Esophagus squamous epithelium (tissue), 5 donors: Measurements from ENCODE around the gene TMEM129. TPM values are rescaled to one million over a fixed set of nuclear protein-coding genes. Genes with fewer than 3 reads are reported as not detected.

ENCODE experiments used
- DNase-seq: peaks from one replicate; lab custom pipeline; 2025; lab: John Stamatoyannopoulos, UW
- H3K27ac ChIP-seq, 4 donors: fragments of 200-600 bp; sonication (generic); one replicate each; pipeline ENCODE4 v1.5.1; 2016 to 2019; ENCODE audit warnings: mild to moderate bottlenecking in 1 of 4
- H3K27me3 ChIP-seq, 4 donors: fragments of 200-600 bp; sonication (generic); 1 replicate in 3 of 4; 2 replicates in 1 of 4; pipeline versions ENCODE4 v1.5.1 to v1.6.0; 2017 to 2021; ENCODE audit warnings: antibody characterized with exemption in 1 of 4
- H3K36me3 ChIP-seq, 3 donors: fragments of 200-600 bp; sonication (generic); one replicate each; pipeline ENCODE4 v1.5.1; 2016 to 2019
- H3K4me1 ChIP-seq, 3 donors: fragments of 200-600 bp; sonication (generic); one replicate each; pipeline ENCODE4 v1.5.1; 2017 to 2019
- H3K4me3 ChIP-seq, 4 donors: fragments of 200-600 bp; sonication (generic); 1 replicate in 3 of 4; 2 replicates in 1 of 4; pipeline ENCODE4 v1.5.1; 2016 to 2019; ENCODE audit warnings: mild to moderate bottlenecking in 2 of 4, moderate library complexity in 1 of 4
- H3K9me3 ChIP-seq, 3 donors: fragments of 200-600 bp; sonication (generic); one replicate each; pipeline ENCODE4 v1.5.1; 2016 to 2019
- POLR2A ChIP-seq, 4 donors: fragments of 450-650 bp; IDR thresholded peaks; one replicate each; pipeline ENCODE4 v1.6.1; 2017; ENCODE audit warnings: antibody characterized with exemption in 4 of 4, mild to moderate bottlenecking in 4 of 4, moderate library complexity in 3 of 4
- WGBS, 2 donors: methylation state at CpG; one replicate each; pipeline ENCODE4 v1.1.5; 2018; 5-methylcytosine and 5-hydroxymethylcytosine counted together
- intact Hi-C: fragments of 100-400 bp; cut with DNase I; formaldehyde crosslinking; loops from one replicate; pipeline ENCODE4 v1.15.0; 2022
- total RNA-seq, 4 donors: library from RNA; depleted of rRNA; stranded (reverse); fragments of >200 nt; gene quantifications; one replicate each; pipeline ENCODE4 v1.1.0, GENCODE V29; 2016
- TF ChIP-seq, protein P1 (sequence below), 6 experiments: fragments of 450-650 bp in 4 of 6; fragments of 200-600 bp in 2 of 6; sonication (generic) in 2 of 6; IDR thresholded peaks; one replicate each; pipeline ENCODE4 v1.5.1; 2016 to 2019; ENCODE audit warnings: antibody characterized with exemption in 6 of 6, mild to moderate bottlenecking in 4 of 6, moderate library complexity in 4 of 6
- donor health status: DM: yes; HTN: yes; CAD: no.

TMEM129 gene
- total RNA-seq, 4 donors from 2014 or later: 30.4 to 47.5 (median 38.3) TPM

DNA sequence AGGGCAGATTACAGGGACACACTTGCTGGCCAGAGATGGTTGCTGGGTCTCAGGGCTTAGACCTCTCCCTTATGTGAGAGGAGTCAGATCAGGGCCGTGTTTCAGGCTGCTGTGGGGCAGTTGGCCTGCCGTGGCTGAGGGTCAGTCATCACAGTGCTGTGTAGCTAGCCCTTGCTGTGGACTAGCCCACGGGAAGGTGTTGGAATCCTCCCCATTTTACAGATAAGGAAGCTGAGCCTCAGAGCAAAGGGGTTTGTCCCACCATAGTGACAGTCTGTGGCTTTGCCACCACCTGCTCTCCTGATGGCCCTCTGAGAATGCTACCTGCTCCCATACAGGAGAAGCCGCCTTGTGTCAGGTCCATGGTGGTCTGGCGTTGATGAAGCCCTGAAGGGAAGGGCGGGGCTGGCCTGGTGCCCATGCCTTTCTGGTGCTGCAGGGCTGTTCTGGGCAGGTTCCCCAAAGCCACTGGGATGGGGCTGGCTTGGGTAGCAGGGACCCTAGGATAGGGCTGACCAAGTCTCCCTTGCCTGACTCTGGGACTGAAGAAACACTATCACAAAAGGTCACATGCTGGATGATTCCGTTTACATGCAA is 34.6 kb downstream of the TMEM129 start:
- WGBS, 2 donors: 29 to 35% methylated on average over 3 of the region's 7 CpGs
- H3K4me3 ChIP-seq: no peak overlapping the region
- no peak overlapping the region for H3K27ac ChIP-seq
- DNase-seq: no peak
- H3K36me3 ChIP-seq: peaks cover 0 to 22% (median 6%) of the 10 kb centered on the region in 3 donors
- no peaks in the 10 kb centered on the region for H3K9me3 ChIP-seq
- H3K27me3 ChIP-seq: no peaks in the 10 kb centered on the region
- peaks cover 11 to 25% (median 14%) of the 10 kb centered on the region in 3 donors for H3K4me1 ChIP-seq
- intact Hi-C loops: no loop called here
- TF ChIP-seq POLR2A (IDR thresholded peaks at IDR 0.05): no peak
- TF ChIP-seq, protein P1, sequence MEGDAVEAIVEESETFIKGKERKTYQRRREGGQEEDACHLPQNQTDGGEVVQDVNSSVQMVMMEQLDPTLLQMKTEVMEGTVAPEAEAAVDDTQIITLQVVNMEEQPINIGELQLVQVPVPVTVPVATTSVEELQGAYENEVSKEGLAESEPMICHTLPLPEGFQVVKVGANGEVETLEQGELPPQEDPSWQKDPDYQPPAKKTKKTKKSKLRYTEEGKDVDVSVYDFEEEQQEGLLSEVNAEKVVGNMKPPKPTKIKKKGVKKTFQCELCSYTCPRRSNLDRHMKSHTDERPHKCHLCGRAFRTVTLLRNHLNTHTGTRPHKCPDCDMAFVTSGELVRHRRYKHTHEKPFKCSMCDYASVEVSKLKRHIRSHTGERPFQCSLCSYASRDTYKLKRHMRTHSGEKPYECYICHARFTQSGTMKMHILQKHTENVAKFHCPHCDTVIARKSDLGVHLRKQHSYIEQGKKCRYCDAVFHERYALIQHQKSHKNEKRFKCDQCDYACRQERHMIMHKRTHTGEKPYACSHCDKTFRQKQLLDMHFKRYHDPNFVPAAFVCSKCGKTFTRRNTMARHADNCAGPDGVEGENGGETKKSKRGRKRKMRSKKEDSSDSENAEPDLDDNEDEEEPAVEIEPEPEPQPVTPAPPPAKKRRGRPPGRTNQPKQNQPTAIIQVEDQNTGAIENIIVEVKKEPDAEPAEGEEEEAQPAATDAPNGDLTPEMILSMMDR (IDR thresholded peaks at IDR 0.05): no peak

DNA sequence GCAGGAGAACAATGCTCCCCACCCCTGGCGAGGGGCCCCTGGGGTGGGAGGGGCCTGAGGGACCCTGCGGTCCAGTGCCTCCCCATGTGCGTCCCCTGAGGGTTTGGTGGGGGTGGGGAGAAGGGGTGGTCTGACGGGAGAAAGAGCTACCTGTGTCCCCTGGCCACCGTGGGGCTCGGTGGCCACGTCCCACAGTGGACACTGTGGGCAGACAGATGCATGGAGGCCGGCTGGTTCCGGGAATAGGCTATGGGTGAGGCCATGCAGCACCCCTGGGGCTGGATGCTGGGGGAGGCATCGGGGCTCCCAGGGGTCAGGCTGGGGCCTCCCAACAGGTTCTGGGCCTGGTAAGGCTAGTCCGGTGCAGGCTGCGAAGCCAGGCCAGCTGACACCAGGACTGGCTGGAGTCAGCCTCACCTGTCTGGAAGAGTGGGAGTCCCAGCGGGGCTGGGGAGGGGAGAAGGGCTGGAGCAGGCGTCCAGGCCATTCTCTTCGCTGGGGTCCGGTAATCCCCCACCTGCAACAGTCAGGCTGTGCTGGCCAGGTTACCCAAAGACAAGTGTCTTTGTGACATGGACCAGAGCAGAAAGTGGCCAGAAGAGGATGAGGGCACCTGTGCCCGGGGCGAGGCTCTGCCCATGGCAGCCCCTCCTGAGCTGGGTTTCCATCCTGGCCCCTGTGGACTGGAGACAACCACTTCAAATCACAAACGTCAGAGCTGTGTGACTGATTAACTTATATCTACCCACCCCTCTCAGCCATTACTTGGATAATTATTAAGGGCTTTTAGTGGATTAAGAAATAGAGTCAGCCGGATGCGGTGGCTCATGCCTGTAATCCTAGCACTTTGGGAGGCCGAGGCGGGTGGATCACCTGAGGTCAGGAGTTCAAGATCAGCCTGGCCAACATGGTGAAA is 35.6 kb downstream of the TMEM129 start:
- H3K9me3 ChIP-seq: no peaks in the 10 kb centered on the region
- TF ChIP-seq POLR2A (IDR thresholded peaks at IDR 0.05): no peak
- TF ChIP-seq, protein P1 (IDR thresholded peaks at IDR 0.05): no peak
- H3K36me3 ChIP-seq: peaks cover 0 to 11% (median 0%) of the 10 kb centered on the region in 3 donors
- peak overlapping the region; percentile 63 to 92 (median 80) for H3K27ac ChIP-seq
- H3K4me3 ChIP-seq: peak overlapping the region; percentile 55 to 78 (median 66)
- intact Hi-C loops: no loop called here
- H3K4me1 ChIP-seq: peaks cover 11 to 25% (median 14%) of the 10 kb centered on the region in 3 donors
- WGBS, 2 donors: 37 to 62% methylated on average over 5 to 8 of the region's 23 CpGs
- H3K27me3 ChIP-seq: no peaks in the 10 kb centered on the region
- DNase-seq: no peak

DNA sequence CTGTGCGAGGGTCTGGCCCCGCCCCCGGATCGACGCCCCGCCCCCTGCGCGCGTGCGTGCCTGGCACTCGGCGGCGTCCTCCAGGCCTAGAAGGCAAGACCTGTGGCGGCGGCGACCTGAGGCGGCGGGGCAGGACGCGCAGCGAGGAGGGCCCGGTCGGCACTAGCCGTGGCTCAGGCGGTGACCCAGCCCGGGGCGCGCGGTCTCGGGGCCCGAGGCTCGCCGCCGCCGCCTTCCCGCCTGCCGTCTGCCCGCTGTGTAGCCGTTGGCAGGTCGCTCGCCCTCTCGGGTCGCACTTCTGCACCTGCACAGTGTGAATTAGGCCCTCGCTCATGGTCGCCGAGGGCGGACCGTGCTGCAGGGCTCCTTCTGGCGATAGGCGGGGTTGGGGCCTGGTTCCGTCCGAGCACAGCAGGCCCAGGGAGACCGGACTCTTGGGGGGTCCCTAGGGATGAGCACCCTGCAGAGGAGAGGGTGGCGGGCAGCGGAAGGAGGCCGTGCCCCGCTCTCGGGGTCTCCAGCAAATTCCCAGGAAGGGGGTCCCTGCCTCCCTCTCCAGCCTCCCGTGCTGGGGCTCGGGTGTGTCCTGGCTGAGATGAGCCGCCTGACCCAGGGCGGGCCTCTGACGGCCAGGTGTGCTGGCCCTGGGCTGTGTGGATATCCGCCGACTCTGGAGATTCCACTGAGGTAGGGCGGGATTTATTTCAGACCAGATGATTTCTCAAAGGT is 36.5 kb downstream of the TMEM129 start:
- peak overlapping the region; percentile 63 to 92 (median 80) for H3K27ac ChIP-seq
- intact Hi-C loops: no loop called here
- TF ChIP-seq, protein P1 (IDR thresholded peaks at IDR 0.05): no peak
- no peak for TF ChIP-seq POLR2A (IDR thresholded peaks at IDR 0.05)
- no peaks in the 10 kb centered on the region for H3K9me3 ChIP-seq
- peak; percentile 38 for DNase-seq
- H3K27me3 ChIP-seq: no peaks in the 10 kb centered on the region
- WGBS, 2 donors: 65 to 80% methylated on average over 1 to 4 of the region's 66 CpGs
- H3K36me3 ChIP-seq: peaks cover 0 to 3% (median 0%) of the 10 kb centered on the region in 3 donors
- peaks cover 11 to 25% (median 14%) of the 10 kb centered on the region in 3 donors for H3K4me1 ChIP-seq
- peak overlapping the region; percentile 55 to 78 (median 66) for H3K4me3 ChIP-seq

DNA sequence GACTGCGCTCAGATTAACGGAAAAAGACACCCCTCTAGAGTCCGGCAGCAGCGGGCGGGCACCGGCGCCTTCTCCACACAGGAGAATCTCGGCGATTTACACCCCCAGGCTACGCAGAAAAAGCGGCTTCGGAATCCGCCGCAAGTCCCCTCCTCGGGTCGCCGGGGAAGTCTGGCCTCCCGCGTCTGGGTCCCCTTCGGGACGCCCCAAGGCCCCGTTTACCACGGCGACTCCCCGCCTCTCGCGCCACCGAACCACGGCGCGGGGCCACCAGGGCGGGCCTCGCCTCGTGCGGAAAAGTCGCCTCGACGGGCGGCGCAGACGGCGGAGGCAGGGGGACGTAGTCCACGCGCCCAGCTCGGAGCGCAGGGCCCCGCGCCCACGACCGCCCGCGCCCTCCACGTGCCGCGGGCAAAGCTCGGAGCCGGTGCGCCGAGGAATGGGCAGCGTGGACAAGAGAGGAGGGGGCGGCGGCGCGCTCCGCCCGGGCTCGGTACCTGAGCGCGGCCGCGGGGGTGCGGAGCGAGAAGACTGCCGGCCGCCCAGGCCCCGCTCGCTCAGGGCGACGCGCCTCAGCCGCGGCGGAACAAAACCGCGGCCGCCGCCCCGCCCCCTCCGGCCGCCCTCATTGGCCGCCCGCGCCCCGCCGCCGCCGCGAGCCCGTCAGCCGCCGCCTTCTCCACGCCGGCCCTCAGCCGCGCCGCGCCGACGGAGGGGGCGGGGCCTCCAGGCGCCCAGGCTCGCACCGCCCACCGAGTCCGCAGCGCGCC is 37.2 kb downstream of the TMEM129 start, which contains the start of gene FAM53A:
FAM53A (minus strand) TSS at position 578 of the 770 bp plus-strand sequence. CDS start 15,572 bp downstream, outside the sequence.
- Histone ChIP-seq H3K27me3 (no peaks in the 10 kb centered on the region), H3K4me3 (peak within 1 kb of the TSS; percentile 55 to 78 (median 66)), H3K4me1 (peaks cover 11 to 25% (median 14%) of the 10 kb centered on the region in 3 donors), H3K36me3 (no peaks in the 10 kb centered on the region), H3K27ac (peak within 1 kb of the TSS; percentile 70 to 92 (median 81)), H3K9me3 (no peaks in the 10 kb centered on the region)
- intact Hi-C loops: no loop called here
- WGBS, 2 donors: 0 to 1% methylated on average over 16 to 18 of the region's 118 CpGs
- DNase-seq: no peak
- TF ChIP-seq, protein P1 (IDR thresholded peaks at IDR 0.05): peak in 1 of 6 experiments; percentile 30
- peak in 2 of 4 donors; percentile 50 to 59 for TF ChIP-seq POLR2A (IDR thresholded peaks at IDR 0.05)
